ENCODE data around the gene C20orf204. TPM values are rescaled to one million over a fixed set of nuclear protein-coding genes. Genes with fewer than 3 reads are reported as not detected.

Gene C20orf204
- total and polyA plus RNA-seq, 9 of the 15 experiments (the other 6 are each of a cell fraction or from before 2014, with no cell fraction given) = 0.11 to 1.1 (median 0.36) TPM; not detected in 2

- no peak for TF ChIP-seq ADNP (tag; IDR thresholded peaks at IDR 0.05)
- no peak for TF ChIP-seq GMEB1 (CRISPR knock-in tag; IDR thresholded peaks at IDR 0.05)
- no peak for TF ChIP-seq DDX20 (tag; IDR thresholded peaks at IDR 0.05; ENCODE audit: low read depth)
- no peak for TF ChIP-seq MTA1 (IDR thresholded peaks at IDR 0.05; ENCODE audit: borderline replicate concordance)
- no peak for TF ChIP-seq ZNF239 (CRISPR knock-in tag; IDR thresholded peaks at IDR 0.05)
- no peak for TF ChIP-seq E2F6 (IDR thresholded peaks at IDR 0.05; ENCODE audit: borderline replicate concordance in 1 of 2, extremely low read depth in 1 of 2, insufficient read depth in 1 of 2, insufficient read length in 1 of 2, low read depth in 1 of 2, low read length in 1 of 2, poor library complexity in 1 of 2, severe bottlenecking in 1 of 2)
- peak; percentile 72 for TF ChIP-seq RFX1 (IDR thresholded peaks at IDR 0.05)
These were observed 48.7 kb downstream of the C20orf204 start (continued) for GRCh38 chr20:64084685-64085152.

GRCh38 chr20:64086801-64087200 lies 50.8 kb downstream of the C20orf204 start:
- TF ChIP-seq RUNX1 (IDR thresholded peaks at IDR 0.05; ENCODE audit: low read depth) (no peak), MLX (CRISPR knock-in tag; conservative IDR thresholded peaks at IDR 0.05) (no peak), SP1 (CRISPR knock-in tag; IDR thresholded peaks at IDR 0.05) (no peak), TAF9B (IDR thresholded peaks at IDR 0.05; ENCODE audit: partially characterized antibody) (no peak), HMBOX1 (IDR thresholded peaks at IDR 0.05) (no peak), MTA1 (IDR thresholded peaks at IDR 0.05; ENCODE audit: borderline replicate concordance) (no peak)
- WGBS (ENCODE audit: insufficient coverage, low coverage, missing lambda C conversion rate) = 63% methylated on average over 7 of the region's 11 CpGs
- ATAC-seq (no peak), DNase-seq (ENCODE audit: extremely low read depth in 1 of 4, low spot score in 3 of 4) (no peak), FAIRE-seq (no peak)
- Histone ChIP-seq H3K27me3 (ENCODE audit: control insufficient read depth in 2 of 2, insufficient read depth in 2 of 2, low read length in 2 of 2) (peaks cover 6 to 37% of the 10 kb centered on the region in 2 experiments; a peak in 4 of 5 replicates), H3K9ac (ENCODE audit: insufficient read depth in 1 of 2, low read depth in 2 of 2, low read length in 2 of 2) (no peak overlapping the region), H3K9me3 (replicated peaks; ENCODE audit: control insufficient read depth, insufficient read depth, low read depth, low read length) (peaks cover 2% of the 10 kb centered on the region; the same call in 1 of the 2 replicates), H3K79me2 (ENCODE audit: control insufficient read depth, insufficient read depth, low read length) (no peaks in the 10 kb centered on the region), H3K4me2 (ENCODE audit: insufficient read depth, low read length) (no peak overlapping the region), H2AFZ (ENCODE audit: low read depth, low read length) (no peak overlapping the region), H3K4me1 (replicated peaks in 1 of 2; ENCODE audit: control insufficient read depth in 2 of 2, insufficient read depth in 2 of 2, low read length in 2 of 2) (peaks cover 3 to 43% of the 10 kb centered on the region in 2 experiments; a peak in 3 of 5 replicates), H3K27ac (ENCODE audit: extremely low read depth, low read depth, low read length) (no peak overlapping the region), H4K20me1 (replicated peaks; ENCODE audit: control insufficient read depth, insufficient read depth, low read length) (peaks cover 9% of the 10 kb centered on the region; the same call in 1 of the 2 replicates), H3K9me1 (ENCODE audit: control insufficient read depth, insufficient read depth, low read length) (no peaks in the 10 kb centered on the region), H3K4me3 (no peak overlapping the region), H3K36me3 (ENCODE audit: control insufficient read depth, insufficient read depth, low read length) (no peaks in the 10 kb centered on the region)
- POLR2A ChIA-PET = interaction anchor here (0.7 kb wide), 1 partner anchor 15 kb away, joined by 3 read pairs; no protein-coding TSS in a partner anchor
- no TSS peak for BruUV-seq (replicated peaks)
- intact Hi-C loops (cut with micrococcal nuclease) = no loop called here
- in situ Hi-C loops (cut with MboI) = no loop called here
- CTCF ChIA-PET (ENCODE audit: low intra/inter-chr PET ratio) = no interaction called here
